DMS 273 (cell line): ENCODE measurements around the gene IFIH1.

Experiments
- DNase-seq: peaks from one replicate; lab custom pipeline; 2025; ENCODE audit not compliant: unreplicated experiment; lab: John Stamatoyannopoulos, UW

IFIH1 gene

GRCh38 chr2:162318328-162319180, at the start of gene IFIH1:
IFIH1 (minus strand) TSS chr2:162318684; CDS start chr2:162318307, 377 bp downstream.
- peak; percentile 94 for DNase-seq

- DNase-seq, result no peak
Measured at GRCh38 chr2:162365392-162365791, 46.9 kb upstream of the IFIH1 start.

GRCh38 chr2:162344617-162344950, 26.1 kb upstream of the IFIH1 start:
- peak; percentile 61 for DNase-seq

- peak; percentile 97 for DNase-seq
Measured at GRCh38 chr2:162343824-162344616, 25.5 kb upstream of the IFIH1 start, which contains the start of gene GCA. GCA (plus strand) TSS chr2:162344132; CDS start chr2:162344249, 117 bp downstream.

GRCh38 chr2:162343492-162343823, 25.0 kb upstream of the IFIH1 start:
- DNase-seq, result no peak

GRCh38 chr2:162342841-162343240, 24.4 kb upstream of the IFIH1 start:
- no peak for DNase-seq

- DNase-seq, result peak; percentile 76
Measured at GRCh38 chr2:162342321-162342720, 23.8 kb upstream of the IFIH1 start.

GRCh38 chr2:162340822-162341221, 22.3 kb upstream of the IFIH1 start:
- DNase-seq, result no peak

GRCh38 chr2:162337868-162338267, 19.4 kb upstream of the IFIH1 start:
- no peak for DNase-seq

- DNase-seq, result peak; percentile 61
Measured at GRCh38 chr2:162333968-162334367, 15.5 kb upstream of the IFIH1 start.

GRCh38 chr2:162330881-162331280, 12.4 kb upstream of the IFIH1 start:
- no peak for DNase-seq

GRCh38 chr2:162328424-162329157, 10.1 kb upstream of the IFIH1 start:
- DNase-seq, result no peak

- no peak for DNase-seq
Measured at GRCh38 chr2:162327806-162328205, 9.3 kb upstream of the IFIH1 start.

- DNase-seq, result peak; percentile 27
Measured at GRCh38 chr2:162327134-162327769, 8.8 kb upstream of the IFIH1 start.

GRCh38 chr2:162324953-162325352, 6.5 kb upstream of the IFIH1 start:
- DNase-seq, result no peak

- no peak for DNase-seq
Measured at GRCh38 chr2:162320864-162321517, 2.5 kb upstream of the IFIH1 start.

- DNase-seq, result peak; percentile 62
Measured at GRCh38 chr2:162317861-162318327, 590 bp downstream of the IFIH1 start.

- peak; percentile 10 for DNase-seq
Measured at GRCh38 chr2:162317058-162317742, 1.3 kb downstream of the IFIH1 start.

GRCh38 chr2:162316590-162316989, 1.9 kb downstream of the IFIH1 start:
- no peak for DNase-seq

- peak; percentile 9 for DNase-seq
Measured at GRCh38 chr2:162315938-162316337, 2.5 kb downstream of the IFIH1 start.
